ENCODE data around the gene CDK3.
"Not testable (repeated sequence)": the region's sequence is repeated elsewhere in the genome, so short reads cannot be mapped to it uniquely, and the experiment has no call there.

CDK3 gene

GRCh38 chr17:76000755-76001521, at the start of gene CDK3:
Gene CDK3 (plus strand): TSS chr17:76000855. CDS start chr17:76001426, 571 bp downstream.
- Histone ChIP-seq H3K27ac (ENCODE audit: low read depth, low read length) (peak within 1 kb of the TSS; percentile 55), H3K9ac (ENCODE audit: low read length) (no peak within 1 kb of the TSS), H3K4me1 (ENCODE audit: control insufficient read depth, insufficient read depth, low read length) (peaks cover 3% of the 10 kb centered on the region; the same call in 1 of the 2 replicates), H3K27me3 (ENCODE audit: control insufficient read depth, insufficient read depth, low read length) (no peaks in the 10 kb centered on the region), H3K4me3 (ENCODE audit: low read depth, low read length) (no peak within 1 kb of the TSS), H3K9me3 (ENCODE audit: control insufficient read depth, insufficient read depth, low read depth, low read length) (no peaks in the 10 kb centered on the region), H3K36me3 (ENCODE audit: control insufficient read depth, insufficient read depth, low read length) (peaks cover 19% of the 10 kb centered on the region)

- Histone ChIP-seq H3K4me3 (ENCODE audit: low read depth, low read length) (no peak overlapping the region), H3K9ac (ENCODE audit: low read length) (no peak overlapping the region), H3K36me3 (ENCODE audit: control insufficient read depth, insufficient read depth, low read length) (peaks cover 79% of the 10 kb centered on the region), H3K9me3 (ENCODE audit: control insufficient read depth, insufficient read depth, low read depth, low read length) (no peaks in the 10 kb centered on the region), H3K27ac (ENCODE audit: low read depth, low read length) (no peak overlapping the region), H3K4me1 (ENCODE audit: control insufficient read depth, insufficient read depth, low read length) (no peaks in the 10 kb centered on the region), H3K27me3 (ENCODE audit: control insufficient read depth, insufficient read depth, low read length) (no peaks in the 10 kb centered on the region)
These were observed 49.6 kb upstream of the CDK3 start for GRCh38 chr17:75950855-75951554.

GRCh38 chr17:75959051-75959838, 41.4 kb upstream of the CDK3 start:
- no peak overlapping the region for H3K27ac ChIP-seq (ENCODE audit: low read depth, low read length)
- no peak overlapping the region for H3K4me3 ChIP-seq (ENCODE audit: low read depth, low read length)

GRCh38 chr17:75959839-75960511, 40.7 kb upstream of the CDK3 start:
- Histone ChIP-seq H3K27ac (ENCODE audit: low read depth, low read length) (no peak overlapping the region), H3K4me1 (ENCODE audit: control insufficient read depth, insufficient read depth, low read length) (peaks cover 18% of the 10 kb centered on the region), H3K27me3 (ENCODE audit: control insufficient read depth, insufficient read depth, low read length) (no peaks in the 10 kb centered on the region), H3K4me3 (ENCODE audit: low read depth, low read length) (no peak overlapping the region), H3K9ac (ENCODE audit: low read length) (no peak overlapping the region), H3K36me3 (ENCODE audit: control insufficient read depth, insufficient read depth, low read length) (peaks cover 19% of the 10 kb centered on the region), H3K9me3 (ENCODE audit: control insufficient read depth, insufficient read depth, low read depth, low read length) (no peaks in the 10 kb centered on the region)

More at GRCh38 chr17:75959051-75959838, 41.4 kb upstream of the CDK3 start:
- Histone ChIP-seq H3K36me3 (ENCODE audit: control insufficient read depth, insufficient read depth, low read length) (peaks cover 24% of the 10 kb centered on the region), H3K9me3 (ENCODE audit: control insufficient read depth, insufficient read depth, low read depth, low read length) (no peaks in the 10 kb centered on the region), H3K27me3 (ENCODE audit: control insufficient read depth, insufficient read depth, low read length) (no peaks in the 10 kb centered on the region), H3K4me1 (ENCODE audit: control insufficient read depth, insufficient read depth, low read length) (peaks cover 18% of the 10 kb centered on the region), H3K9ac (ENCODE audit: low read length) (no peak overlapping the region)

- Histone ChIP-seq H3K4me3 (ENCODE audit: low read depth, low read length) (no peak overlapping the region), H3K9ac (ENCODE audit: low read length) (no peak overlapping the region), H3K27me3 (ENCODE audit: control insufficient read depth, insufficient read depth, low read length) (no peaks in the 10 kb centered on the region), H3K36me3 (ENCODE audit: control insufficient read depth, insufficient read depth, low read length) (peaks cover 5% of the 10 kb centered on the region; the same call in 1 of the 2 replicates), H3K27ac (ENCODE audit: low read depth, low read length) (no peak overlapping the region), H3K9me3 (ENCODE audit: control insufficient read depth, insufficient read depth, low read depth, low read length) (no peaks in the 10 kb centered on the region), H3K4me1 (ENCODE audit: control insufficient read depth, insufficient read depth, low read length) (peaks cover under 1% of the 10 kb centered on the region; the same call in 1 of the 2 replicates)
These were observed 35.2 kb upstream of the CDK3 start for GRCh38 chr17:75965468-75965867.

- not testable (repeated sequence) for H3K27ac ChIP-seq (ENCODE audit: low read depth, low read length); H3K9me3 ChIP-seq (ENCODE audit: control insufficient read depth, insufficient read depth, low read depth, low read length); H3K4me3 ChIP-seq (ENCODE audit: low read depth, low read length); H3K27me3 ChIP-seq (ENCODE audit: control insufficient read depth, insufficient read depth, low read length); H3K9ac ChIP-seq (ENCODE audit: low read length); H3K4me1 ChIP-seq (ENCODE audit: control insufficient read depth, insufficient read depth, low read length)
- H3K36me3 ChIP-seq (ENCODE audit: control insufficient read depth, insufficient read depth, low read length), result peaks cover 28% of the 10 kb centered on the region
These were observed 31.6 kb upstream of the CDK3 start for GRCh38 chr17:75969044-75969443.

- no peak overlapping the region for H3K9ac ChIP-seq (ENCODE audit: low read length)
- peaks cover 31% of the 10 kb centered on the region for H3K36me3 ChIP-seq (ENCODE audit: control insufficient read depth, insufficient read depth, low read length)
- no peak overlapping the region for H3K27ac ChIP-seq (ENCODE audit: low read depth, low read length)
These were observed 30.6 kb upstream of the CDK3 start for GRCh38 chr17:75970011-75970523.

GRCh38 chr17:75970626-75971025, 30.0 kb upstream of the CDK3 start:
- H3K27me3 ChIP-seq (ENCODE audit: control insufficient read depth, insufficient read depth, low read length), result no peaks in the 10 kb centered on the region
- no peak overlapping the region for H3K27ac ChIP-seq (ENCODE audit: low read depth, low read length)
- peaks cover 34% of the 10 kb centered on the region for H3K36me3 ChIP-seq (ENCODE audit: control insufficient read depth, insufficient read depth, low read length)
- no peak overlapping the region for H3K4me3 ChIP-seq (ENCODE audit: low read depth, low read length)
- no peaks in the 10 kb centered on the region for H3K9me3 ChIP-seq (ENCODE audit: control insufficient read depth, insufficient read depth, low read depth, low read length)
- no peaks in the 10 kb centered on the region for H3K4me1 ChIP-seq (ENCODE audit: control insufficient read depth, insufficient read depth, low read length)
- no peak overlapping the region for H3K9ac ChIP-seq (ENCODE audit: low read length)

More at GRCh38 chr17:75970011-75970523, 30.6 kb upstream of the CDK3 start:
- Histone ChIP-seq H3K27me3 (ENCODE audit: control insufficient read depth, insufficient read depth, low read length) (no peaks in the 10 kb centered on the region), H3K4me3 (ENCODE audit: low read depth, low read length) (no peak overlapping the region), H3K4me1 (ENCODE audit: control insufficient read depth, insufficient read depth, low read length) (no peaks in the 10 kb centered on the region), H3K9me3 (ENCODE audit: control insufficient read depth, insufficient read depth, low read depth, low read length) (no peaks in the 10 kb centered on the region)

- H3K4me3 ChIP-seq (ENCODE audit: low read depth, low read length); H3K4me1 ChIP-seq (ENCODE audit: control insufficient read depth, insufficient read depth, low read length); H3K9me3 ChIP-seq (ENCODE audit: control insufficient read depth, insufficient read depth, low read depth, low read length); H3K27me3 ChIP-seq (ENCODE audit: control insufficient read depth, insufficient read depth, low read length); H3K9ac ChIP-seq (ENCODE audit: low read length); H3K27ac ChIP-seq (ENCODE audit: low read depth, low read length): not testable (repeated sequence)
- peaks cover 42% of the 10 kb centered on the region for H3K36me3 ChIP-seq (ENCODE audit: control insufficient read depth, insufficient read depth, low read length)
These were observed 25.5 kb upstream of the CDK3 start for GRCh38 chr17:75975187-75975586.

- Histone ChIP-seq H3K4me1 (ENCODE audit: control insufficient read depth, insufficient read depth, low read length) (peaks cover 12% of the 10 kb centered on the region), H3K27ac (ENCODE audit: low read depth, low read length) (no peak overlapping the region), H3K9me3 (ENCODE audit: control insufficient read depth, insufficient read depth, low read depth, low read length) (no peaks in the 10 kb centered on the region), H3K27me3 (ENCODE audit: control insufficient read depth, insufficient read depth, low read length) (no peaks in the 10 kb centered on the region), H3K9ac (ENCODE audit: low read length) (no peak overlapping the region), H3K36me3 (ENCODE audit: control insufficient read depth, insufficient read depth, low read length) (peaks cover 36% of the 10 kb centered on the region), H3K4me3 (ENCODE audit: low read depth, low read length) (no peak overlapping the region)
These were observed 24.9 kb upstream of the CDK3 start for GRCh38 chr17:75975757-75976174.
